SH-SY5Y (cell line): ENCODE results near the gene TMEM63B.

Experiments
- GATA2 ChIP-seq: IDR thresholded peaks from 2 replicates; pipeline ENCODE4 v1.6.1; 2011; ENCODE audit warnings: mild to moderate bottlenecking, low read depth, low read length
- GATA3 ChIP-seq: IDR thresholded peaks from 2 replicates; pipeline ENCODE4 v1.6.1; 2011; ENCODE audit warnings: low read depth, mild to moderate bottlenecking, low read length, moderate library complexity

Gene TMEM63B

DNA sequence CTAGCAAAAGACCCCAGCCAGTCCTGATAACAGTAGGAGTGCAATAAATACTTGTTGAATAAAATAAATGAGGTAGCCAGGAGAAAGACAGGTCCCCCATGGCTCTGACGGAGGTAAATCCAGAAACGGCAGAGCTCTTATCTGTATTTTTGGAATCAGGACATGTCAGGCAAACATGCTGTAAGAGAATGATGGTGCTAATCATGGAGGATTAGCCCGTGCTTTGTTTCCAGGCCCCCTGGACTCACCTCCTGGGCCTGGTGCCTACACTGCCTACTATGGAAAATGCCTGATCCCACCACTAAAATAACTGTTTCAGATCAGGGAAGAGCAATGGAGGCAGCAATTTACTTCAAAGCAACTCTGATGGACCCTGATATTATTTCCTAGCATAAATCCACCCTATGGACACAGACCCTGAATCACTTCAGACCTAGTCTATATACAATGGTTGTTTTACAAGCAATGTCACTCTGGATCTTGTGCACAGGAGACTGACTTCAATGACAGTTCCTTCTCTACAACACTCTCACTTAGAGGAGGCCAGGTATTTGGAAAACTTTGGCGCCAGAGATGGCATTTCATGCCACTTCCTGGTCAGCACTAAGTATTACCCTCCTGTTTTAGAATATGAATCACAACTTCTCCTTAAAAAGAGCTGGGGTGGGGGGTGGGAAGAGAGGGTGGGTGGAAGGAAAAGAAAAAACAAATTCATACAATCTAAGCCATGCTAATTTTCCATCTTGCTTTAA lies 6.5 kb upstream of the TMEM63B start:
- TF ChIP-seq GATA2, result no peak
- TF ChIP-seq GATA3, result no peak

DNA sequence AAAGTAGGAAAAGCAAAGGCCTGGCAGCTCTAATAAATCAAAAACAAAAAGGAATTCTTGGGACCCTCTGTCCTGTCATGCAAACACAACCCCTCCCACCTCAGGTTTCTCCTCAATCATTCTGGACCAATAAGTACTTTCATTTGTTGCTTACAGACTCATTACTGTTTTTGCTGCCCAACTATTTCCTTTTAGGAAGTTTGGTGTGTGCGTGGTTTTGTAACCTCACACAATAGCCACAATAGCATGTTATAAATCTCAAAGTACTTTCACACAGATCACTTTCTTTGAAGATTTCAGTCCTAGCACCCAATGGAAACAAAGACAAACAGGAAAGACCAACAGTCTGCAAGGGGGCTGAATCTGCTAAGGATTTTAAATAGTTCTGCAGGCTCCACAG lies 4.6 kb upstream of the TMEM63B start:
- TF ChIP-seq GATA3, result no peak
- TF ChIP-seq GATA2, result no peak

DNA sequence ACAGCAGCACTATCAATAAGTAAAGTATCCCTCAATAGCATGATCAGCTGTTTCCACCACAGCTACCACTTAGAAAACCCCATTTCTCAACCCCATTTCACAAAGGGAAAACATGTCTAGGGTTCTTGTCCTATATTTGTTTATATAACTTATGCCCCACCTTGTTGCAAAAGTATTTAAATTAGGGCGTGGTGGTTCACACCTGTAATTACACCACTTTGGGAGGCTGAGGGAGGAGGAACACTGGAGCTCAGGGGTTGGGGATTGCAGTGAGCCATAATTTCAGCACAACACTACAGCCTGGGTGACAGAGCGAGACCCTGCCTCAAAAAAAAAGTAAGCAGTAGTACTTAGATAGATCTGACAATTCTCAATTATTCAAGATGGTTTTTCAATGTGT lies 3.8 kb upstream of the TMEM63B start:
- TF ChIP-seq GATA2 (no peak), GATA3 (no peak)

DNA sequence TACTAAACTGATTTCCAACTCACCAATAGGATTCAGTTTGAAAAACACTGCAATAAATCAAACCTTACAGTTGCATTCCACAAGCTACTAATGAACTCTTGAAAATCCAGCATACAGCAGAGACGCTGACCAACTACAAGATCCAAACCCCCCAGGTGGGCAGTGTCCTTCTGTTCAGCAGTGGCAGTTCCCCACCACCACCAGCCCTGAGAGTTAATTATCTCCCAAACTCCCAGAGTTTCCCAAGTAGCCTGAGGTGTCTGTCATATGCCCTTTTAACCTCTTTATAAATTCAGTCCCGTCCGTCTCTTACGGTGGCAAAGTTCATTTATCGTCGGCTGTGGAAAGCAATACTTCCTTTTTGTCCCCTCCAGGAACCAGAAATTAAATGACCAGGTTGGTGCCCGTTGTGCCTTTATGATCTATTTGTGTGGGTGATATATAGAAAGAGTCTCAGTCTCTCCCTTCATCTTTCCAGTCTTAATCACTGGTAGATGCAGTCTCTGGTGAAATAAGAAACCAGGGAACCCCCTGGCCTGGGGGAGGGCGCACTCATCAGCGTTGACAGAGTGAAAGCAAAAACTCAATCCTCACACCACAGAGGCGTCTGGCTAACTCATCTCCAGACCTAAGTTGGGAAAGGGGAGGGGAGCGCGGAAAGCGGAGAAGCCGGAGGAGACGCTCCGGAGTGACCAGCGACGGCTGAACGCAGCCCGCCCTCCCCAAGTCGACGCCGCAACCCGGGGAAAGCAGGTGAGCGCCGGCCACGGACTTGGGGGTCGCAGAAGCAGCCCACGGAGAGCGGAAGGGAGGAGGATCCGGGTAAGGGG lies 819 bp upstream of the TMEM63B start:
- TF ChIP-seq GATA2, result no peak
- TF ChIP-seq GATA3, result no peak

DNA sequence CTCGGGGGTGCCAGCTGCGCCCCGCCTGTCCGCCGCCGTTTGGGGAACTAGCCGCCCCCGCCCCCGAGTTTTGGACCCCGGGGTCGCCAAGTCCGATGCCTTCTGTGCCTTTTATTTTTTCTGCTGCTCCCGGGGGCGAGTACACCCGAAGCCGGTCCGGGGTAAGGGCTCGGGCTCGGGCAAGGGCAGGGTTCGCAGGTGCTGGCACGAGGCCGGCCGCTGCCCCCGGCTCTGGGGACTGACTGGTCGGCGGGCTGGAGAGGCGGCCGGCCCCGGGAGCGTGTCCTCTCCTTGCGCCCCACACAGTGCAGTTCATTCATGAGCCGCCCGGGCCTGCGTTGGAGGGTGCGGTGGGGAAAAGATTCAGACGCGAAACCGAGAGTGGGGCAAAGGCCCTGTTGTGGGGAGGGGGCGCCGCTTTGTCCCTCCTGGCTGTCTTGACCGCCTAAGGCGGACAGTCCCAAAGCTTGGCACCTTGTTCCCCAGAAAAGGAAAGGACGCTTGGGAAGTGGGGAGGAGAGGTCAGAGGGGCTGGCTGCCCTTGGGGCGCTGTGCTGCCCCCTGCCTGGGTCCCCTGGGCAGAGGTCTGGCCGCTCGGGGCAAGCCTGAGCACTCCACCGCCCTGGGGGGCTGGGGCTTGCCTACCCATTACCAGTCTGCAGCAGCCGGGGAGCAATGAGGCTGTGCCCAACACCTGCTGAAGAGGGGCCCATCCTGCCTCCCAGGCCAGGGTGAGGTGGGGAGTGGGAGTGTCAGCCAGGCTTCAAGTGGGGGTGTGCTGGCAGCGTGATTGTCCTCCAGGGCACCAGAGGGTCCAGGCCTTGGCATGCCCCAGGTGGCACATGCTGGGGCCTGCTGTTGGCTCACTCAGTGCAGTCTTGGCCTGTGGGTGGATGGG lies 915 bp downstream of the TMEM63B start:
- no peak for TF ChIP-seq GATA2
- TF ChIP-seq GATA3, result no peak

DNA sequence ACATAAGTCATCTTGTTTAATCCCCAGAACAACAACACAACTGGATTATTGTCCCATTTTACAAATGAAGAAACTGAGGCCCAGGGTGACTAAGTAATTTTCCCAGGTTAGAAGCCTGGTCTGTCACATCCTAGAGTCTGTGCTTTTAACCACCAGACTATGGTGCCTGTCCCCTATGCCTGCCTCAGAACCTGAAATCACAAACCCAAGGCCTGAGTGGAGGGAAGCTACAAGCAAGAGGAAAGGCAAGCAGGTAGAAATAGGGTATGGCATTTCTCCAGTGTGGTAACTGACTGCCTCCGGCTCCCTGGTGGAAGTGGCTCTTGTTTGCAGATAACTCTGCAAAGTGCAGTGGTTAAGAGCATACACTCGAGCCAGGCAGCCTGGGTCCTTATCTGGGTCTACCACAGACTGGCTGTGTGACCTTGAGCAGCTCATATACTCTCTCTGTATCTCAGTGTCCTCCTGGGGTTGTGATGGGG lies 2.5 kb downstream of the TMEM63B start:
- TF ChIP-seq GATA2, result no peak
- no peak for TF ChIP-seq GATA3

DNA sequence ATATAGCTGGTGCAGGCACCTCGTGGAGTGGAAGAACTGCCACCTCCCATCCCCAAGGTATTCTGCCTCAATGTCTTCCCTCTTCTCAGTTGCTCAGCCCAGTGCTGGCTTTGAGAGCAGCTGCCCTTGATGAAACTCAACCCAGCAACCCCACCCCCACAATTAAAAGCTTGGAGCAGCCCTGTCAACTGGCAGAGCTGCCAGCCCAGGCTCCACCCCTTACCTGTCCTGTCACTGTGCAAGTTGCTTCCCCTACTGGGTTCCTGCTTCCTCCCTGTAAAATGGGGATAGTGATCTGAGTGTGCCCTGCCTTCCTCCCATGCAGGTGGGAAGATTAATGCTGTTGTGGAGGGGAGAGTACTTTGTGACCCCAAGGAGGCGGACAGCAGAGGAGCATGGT lies 4.5 kb downstream of the TMEM63B start:
- no peak for TF ChIP-seq GATA2
- TF ChIP-seq GATA3, result no peak

DNA sequence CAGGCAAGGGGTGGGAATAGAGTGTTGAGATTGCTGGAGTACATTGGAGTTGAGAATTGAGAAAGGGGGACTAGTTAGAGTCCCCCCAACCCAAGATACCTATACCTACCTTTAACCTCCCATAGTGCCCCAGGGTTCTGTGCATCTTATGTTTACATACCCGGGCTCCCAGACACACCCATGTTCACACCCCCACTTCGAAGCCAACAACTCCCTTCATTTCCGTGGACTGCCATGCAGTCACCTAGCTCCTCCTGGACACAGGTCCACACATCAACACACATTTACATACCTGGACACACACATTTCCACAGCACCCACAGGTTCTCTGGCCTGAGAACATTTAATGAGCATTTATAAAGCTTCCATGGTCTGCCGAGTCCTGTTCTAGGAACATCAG lies 5.1 kb downstream of the TMEM63B start:
- no peak for TF ChIP-seq GATA2
- no peak for TF ChIP-seq GATA3

DNA sequence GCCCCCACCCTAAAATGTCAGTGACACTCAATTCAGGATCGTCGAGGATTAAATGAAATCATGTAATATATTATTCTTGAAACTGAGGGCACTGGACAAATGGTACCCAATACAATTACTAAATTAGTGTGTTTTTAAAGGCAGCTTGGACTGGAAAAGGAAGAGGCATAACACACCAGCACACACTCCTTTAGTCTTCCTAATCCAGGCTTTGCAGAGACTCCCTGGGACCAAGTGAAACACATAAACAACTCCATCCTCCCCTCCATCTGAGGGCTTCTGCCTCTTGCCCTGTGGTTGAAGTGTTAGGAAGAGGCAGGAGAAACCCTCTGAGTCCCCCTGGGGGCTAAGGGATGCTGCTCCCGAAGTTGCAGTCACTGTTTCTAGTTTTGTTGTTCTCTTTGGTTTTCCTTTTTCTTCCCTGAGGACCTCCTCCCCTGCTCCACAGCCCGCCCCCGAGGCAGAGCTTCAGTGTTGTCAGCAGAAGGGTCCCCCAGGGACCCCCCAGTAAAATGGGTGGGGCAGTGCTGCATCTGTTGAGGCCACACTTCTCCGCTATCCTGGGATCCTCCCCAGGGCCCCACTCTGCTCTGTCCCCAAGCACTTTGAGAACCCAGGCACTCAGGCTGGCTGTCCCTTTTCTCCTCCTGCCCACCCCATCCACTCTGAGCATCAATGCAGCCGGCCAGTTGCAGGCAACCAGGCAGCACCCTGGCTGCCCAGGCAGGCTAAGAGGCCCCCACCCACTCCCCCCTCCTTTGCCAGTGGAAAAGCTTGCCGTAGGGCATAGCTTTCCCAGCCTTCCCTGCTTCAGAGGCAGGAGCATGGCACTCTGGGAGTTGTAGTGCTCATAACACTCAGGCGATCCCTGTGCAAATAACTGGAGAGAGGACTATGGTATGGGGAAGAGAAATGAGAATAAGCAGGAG lies 5.9 kb downstream of the TMEM63B start:
- no peak for TF ChIP-seq GATA3

DNA sequence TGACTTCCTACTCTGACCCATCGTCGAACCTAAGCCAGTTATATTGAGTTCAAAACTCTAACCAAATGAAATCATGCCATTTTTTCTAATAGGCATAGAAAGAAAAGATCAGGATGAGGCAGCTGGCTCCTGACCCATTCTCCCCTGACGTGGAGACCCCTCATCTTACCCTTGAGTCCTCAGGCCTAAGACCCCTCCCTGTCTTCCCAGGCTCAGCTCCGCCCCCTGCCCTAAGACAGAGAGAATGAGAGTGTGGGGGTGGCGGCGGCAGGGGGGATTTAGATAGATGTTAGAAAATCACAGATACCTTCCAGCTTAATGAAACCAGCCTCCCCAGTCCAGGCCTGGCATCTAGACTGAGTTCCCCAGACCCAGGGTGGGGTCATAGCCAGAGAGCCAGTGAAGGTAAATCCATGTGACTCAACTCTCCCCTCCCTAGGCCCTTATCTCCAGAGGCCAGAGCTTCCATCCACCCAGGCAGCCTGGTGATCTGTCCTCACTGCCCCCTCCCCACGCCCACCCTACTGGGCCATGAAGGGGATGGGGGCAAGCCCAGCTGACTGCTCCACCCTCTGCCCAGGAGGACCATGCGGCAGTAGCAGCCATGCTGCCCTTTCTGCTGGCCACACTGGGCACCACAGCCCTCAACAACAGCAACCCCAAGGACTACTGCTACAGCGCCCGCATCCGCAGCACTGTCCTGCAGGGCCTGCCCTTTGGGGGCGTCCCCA lies 6.8 kb downstream of the TMEM63B start:
- no peak for TF ChIP-seq GATA3
- no peak for TF ChIP-seq GATA2

DNA sequence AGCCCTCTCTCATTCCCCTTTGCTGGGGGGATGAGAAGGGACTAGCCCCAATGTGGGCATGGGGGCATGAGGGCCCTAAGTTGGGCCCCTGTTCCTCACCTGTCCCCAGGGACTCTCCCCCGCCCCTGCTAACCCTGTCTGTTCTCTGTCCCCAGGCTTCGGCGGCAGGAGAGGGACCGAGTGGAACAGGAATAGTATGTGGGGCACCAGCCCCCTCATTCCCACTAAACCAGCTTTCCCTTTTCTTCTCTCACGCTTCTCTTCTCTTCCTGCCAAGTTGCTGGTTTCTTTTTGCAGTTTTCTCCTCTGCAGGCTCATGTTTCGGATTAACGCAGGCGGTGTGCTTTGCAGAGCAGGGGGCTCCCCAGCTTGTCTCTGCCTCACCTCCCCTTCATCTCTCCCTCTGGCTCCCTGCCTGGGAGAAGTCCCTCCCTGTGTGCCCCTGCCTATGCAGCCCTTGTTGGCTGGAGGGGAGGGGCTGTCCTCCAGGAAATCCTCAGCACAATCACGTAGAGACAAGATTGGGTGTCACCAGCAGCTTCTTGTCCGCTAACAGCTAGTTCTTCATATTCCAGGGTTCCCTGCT lies 7.9 kb downstream of the TMEM63B start:
- TF ChIP-seq GATA2 (no peak), GATA3 (no peak)

DNA sequence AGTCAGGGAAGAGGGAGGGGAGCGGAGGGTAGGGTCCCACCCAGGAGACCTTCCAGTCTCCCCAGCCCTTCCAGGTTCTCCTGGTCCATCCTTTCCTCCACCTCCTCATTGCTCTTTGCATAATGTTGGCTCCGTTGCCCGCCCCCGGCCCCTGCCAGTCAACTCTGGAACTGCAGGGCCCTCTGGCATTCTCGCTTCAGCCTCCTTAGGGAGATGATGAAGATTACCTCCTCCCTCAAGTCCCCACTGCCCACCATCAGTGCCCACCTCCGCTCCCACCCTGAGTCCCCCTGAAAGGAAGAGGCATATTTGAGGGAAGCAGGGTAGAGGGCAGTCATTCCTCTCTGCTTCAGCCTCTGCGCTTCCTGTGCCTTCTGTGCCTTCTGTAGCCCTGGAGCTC lies 8.5 kb downstream of the TMEM63B start:
- TF ChIP-seq GATA3 (no peak), GATA2 (no peak)

DNA sequence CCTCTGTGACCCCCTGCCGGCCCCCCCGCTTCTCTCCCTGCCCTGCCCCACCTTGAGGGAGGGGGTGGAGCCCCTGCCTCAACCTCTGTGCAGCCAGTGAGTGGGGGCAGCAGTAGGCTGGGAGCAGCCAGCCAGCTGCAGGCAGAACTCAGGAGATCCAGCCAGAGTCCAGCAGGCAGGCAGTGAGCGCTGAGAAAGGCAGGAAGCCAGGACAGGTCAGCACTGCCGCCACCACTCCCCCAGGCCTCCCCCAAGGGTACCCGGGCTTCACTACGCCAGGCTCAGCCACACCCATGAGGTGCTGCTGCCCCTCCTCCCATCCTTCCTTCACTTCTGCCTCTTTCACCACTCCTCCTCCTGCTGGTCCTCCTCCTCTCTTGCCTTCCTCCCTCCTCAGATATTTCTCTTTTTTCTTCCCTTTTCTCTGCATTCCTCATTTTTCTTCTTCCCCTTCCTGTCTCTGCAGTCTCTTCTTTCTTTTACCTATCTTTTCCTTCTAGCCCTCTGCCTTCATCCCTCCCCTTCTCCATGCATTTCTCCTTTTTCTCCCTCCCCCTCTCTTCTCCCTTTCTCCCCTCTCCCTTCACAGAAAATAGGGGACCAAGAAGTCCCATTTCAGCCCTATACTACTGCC lies 11.5 kb downstream of the TMEM63B start:
- TF ChIP-seq GATA3 (no peak), GATA2 (no peak)

DNA sequence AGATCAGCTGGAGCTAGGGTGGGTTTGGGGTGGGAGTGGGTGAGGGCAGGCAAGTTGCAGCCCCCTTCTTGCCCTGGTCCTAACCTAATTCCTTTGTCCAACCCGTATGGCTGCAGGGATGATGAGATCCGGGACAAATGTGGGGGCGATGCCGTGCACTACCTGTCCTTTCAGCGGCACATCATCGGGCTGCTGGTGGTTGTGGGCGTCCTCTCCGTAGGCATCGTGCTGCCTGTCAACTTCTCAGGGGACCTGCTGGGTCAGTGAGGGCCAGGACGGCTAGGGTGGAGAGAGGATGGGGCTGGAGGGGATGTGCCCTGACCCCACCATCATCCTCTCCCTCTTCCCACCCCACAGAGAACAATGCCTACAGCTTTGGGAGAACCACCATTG lies 12.0 kb downstream of the TMEM63B start:
- no peak for TF ChIP-seq GATA3
- TF ChIP-seq GATA2, result no peak
